ENCODE data around the gene BPI.
"Not testable (repeated sequence)": the region's sequence is repeated elsewhere in the genome, so short reads cannot be mapped to it uniquely, and the experiment has no call there.

The BPI gene

DNA sequence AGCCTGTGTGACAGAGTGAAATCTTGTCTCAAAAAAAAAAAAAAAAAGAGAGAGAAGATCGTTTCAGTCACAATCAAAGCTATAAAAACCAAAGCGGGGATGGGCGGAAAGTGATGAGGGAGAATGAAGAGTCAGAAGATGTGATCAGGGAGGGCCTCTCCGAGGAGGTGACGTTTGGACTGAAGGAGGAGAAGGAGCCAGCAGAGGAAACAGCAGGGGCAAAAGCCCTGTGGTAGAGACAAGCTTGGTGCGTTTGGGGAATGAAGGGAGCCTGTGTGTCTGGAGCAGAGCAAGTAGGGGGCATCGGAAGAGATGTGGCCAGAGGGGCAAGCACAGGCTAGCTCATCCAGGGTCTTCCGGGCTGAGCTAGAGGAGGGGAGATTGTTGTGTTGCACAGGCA is 27.9 kb downstream of the BPI start:
- no peak for DNase-seq (ENCODE audit: low read depth in 1 of 2, low spot score in 1 of 2)

DNA sequence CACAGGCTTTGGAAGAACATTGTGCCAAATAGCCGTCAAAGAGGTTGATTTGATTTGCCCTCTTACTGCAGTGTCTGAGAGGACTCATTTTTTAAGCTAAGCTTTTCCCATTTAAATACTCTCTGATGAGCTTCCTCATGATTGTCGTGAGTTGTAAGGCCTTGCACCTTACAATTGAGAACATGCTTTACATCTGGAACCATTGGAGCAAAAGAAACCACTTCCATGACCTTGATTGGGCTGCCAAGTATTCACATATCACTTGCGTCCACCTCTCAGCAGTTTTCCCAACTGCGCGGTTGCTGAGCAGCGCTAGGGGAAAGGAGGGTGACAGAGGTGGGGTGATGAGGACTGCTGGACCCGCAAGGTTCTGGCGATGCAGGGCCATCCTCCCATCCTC is 30.1 kb downstream of the BPI start:
- DNase-seq (ENCODE audit: low read depth in 1 of 2, low spot score in 1 of 2) = no peak

DNA sequence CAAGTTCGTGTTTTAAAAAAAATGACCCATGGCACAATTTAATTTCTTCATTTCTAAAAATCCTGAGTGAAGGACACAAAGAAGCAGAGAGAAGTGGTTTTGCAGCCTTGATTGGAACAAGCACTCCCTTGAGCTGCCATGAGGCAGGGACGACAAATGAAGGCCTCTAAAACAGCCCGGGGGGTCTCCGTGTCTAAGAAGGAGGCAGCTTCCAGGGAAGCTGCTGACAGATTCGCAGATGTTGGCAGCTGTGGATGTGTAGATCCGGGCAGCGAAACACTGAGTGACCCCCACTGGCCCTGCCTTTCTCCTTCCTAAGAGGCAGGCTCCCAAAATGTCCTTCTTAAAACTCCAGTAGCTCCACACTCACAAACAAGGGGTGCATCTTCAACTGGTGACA is 32.8 kb downstream of the BPI start:
- DNase-seq (ENCODE audit: low read depth in 1 of 2, low spot score in 1 of 2) = no peak

- DNase-seq (ENCODE audit: low read depth in 1 of 2, low spot score in 1 of 2) = no peak
Measured at GRCh38 chr20:38337561-38338140, 33.7 kb downstream of the BPI start.

DNA sequence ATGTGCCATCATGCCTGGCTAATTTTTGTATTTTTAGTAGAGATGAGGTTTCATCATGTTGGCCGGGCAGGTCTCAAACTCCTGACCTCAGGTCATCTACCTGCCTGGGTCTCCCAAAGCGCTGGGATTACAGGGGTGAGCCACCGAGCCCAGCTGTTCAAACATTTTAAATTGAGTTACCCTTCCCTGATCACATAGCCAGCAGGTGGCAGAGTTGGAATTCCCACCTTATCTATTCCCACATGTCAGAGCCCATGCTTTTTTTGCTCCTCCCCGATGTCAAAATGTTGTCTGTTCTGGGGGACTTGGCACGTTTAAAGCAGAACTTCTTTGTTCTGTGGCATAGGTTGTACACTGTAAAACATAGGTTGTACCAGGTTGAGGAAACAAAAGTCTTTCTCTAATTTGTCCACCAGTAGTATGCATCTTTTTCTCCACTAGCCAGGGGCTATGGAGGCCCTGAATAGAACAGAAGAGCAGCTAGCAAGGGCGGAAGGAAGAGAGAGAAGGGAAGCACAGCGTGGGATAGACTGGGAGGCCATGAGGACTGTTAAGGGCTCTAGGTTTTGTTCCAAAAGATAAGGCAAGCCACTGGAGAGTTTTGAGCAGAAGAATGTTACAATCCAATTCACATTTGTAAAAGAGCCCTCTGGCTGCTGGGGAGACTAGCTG is 35.0 kb downstream of the BPI start:
- no peak for DNase-seq (ENCODE audit: low read depth in 1 of 2, low spot score in 1 of 2)

DNA sequence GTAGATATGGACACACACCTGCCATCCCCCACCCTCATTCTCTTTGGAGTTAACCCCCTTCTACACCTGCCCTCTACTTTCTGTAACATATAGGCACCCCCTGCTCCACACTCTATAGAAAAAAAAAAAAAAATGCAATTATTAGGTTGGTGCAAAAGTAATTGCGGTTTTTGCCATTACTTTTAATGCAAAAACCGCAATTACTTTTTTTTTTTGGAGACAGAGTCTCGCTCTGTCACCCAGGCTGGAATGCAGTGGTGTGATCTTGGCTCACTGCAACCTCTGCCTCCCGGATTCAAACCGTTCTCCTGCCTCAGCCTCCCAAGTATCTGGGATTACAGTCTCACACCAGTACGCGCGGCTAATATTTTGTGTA is 35.6 kb downstream of the BPI start:
- DNase-seq (ENCODE audit: low read depth in 1 of 2, low spot score in 1 of 2) = not testable (repeated sequence)

GRCh38 chr20:38339997-38340396 is 36.0 kb downstream of the BPI start:
- DNase-seq (ENCODE audit: low read depth in 1 of 2, low spot score in 1 of 2) = no peak

DNA sequence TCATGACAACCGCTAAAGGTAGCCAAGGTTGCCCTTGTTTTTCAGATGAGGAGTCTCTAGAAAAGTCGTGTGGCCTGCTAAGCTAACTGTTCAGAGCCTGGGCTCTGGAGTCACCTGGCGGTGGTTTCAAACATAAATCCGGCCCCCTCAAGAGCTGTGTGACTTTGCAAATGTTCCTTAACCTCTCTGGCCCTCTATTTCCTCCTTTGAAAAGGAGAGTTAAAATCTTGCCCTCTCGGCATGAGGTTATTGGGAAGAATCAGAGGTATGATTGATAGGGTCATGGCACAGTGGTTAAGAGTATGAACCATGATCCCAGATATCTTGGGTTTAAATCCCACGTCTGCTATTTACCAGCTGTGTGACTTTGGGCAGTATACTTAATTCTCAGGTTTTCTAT is 36.7 kb downstream of the BPI start:
- DNase-seq (ENCODE audit: low read depth in 1 of 2, low spot score in 1 of 2) = no peak

- DNase-seq (ENCODE audit: low read depth in 1 of 2, low spot score in 1 of 2) = no peak
Measured at GRCh38 chr20:38342216-38342615, 38.3 kb downstream of the BPI start.

GRCh38 chr20:38342713-38343310 is 38.9 kb downstream of the BPI start:
- no peak for DNase-seq (ENCODE audit: low read depth in 1 of 2, low spot score in 1 of 2)

- no peak for DNase-seq (ENCODE audit: low read depth in 1 of 2, low spot score in 1 of 2)
Measured at GRCh38 chr20:38343311-38344106, 39.6 kb downstream of the BPI start.

- DNase-seq (ENCODE audit: low read depth in 1 of 2, low spot score in 1 of 2) = no peak
Measured at GRCh38 chr20:38344107-38344701, 40.2 kb downstream of the BPI start.

GRCh38 chr20:38345643-38346042 is 41.7 kb downstream of the BPI start:
- no peak for DNase-seq (ENCODE audit: low read depth in 1 of 2, low spot score in 1 of 2)

GRCh38 chr20:38346247-38346651 is 42.3 kb downstream of the BPI start, which contains the start of gene LBP:
LBP (plus strand) TSS chr20:38346482; CDS start chr20:38346517, 35 bp downstream.
- no peak for DNase-seq (ENCODE audit: low read depth in 1 of 2, low spot score in 1 of 2)

DNA sequence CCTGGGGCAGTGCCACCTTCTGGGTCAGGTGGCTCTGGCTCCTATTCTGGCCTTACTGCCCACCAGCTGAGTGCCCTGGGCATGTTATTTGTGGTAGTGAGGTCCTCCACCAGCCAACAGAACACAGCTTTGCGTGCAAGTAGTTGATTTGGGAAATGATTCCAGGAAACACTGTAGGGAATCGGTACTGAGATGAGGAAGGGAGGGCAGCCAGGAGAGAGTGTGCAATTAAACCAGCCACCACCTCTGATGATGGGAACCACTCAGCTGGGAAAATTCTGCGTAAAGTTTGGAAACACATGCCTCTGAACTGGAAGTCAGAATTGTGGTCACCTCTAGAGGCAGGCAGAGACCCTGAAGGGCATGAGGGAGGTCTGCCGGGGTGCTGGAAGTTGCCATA is 42.8 kb downstream of the BPI start:
- DNase-seq (ENCODE audit: low read depth in 1 of 2, low spot score in 1 of 2) = no peak

DNA sequence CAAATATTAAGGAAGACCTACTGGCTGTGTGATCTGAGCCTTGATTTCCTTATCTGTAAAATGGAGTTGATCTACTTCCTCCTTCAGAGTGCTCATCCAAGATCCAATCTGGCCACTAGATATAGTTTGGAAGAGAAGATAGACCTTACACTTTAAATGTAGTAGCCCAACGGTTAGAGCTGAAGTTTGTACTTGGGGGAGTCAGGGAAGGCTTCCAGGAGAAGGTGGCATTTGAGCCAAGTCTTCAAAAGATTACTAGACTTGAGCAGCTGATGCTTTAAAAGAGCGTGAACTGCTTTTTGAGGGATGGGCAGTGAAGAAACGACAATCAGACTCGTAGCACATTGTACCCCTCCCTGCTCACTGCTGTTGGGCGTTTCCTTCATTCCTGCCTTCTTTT is 45.9 kb downstream of the BPI start:
- no peak for DNase-seq (ENCODE audit: low read depth in 1 of 2, low spot score in 1 of 2)

- DNase-seq (ENCODE audit: low read depth in 1 of 2, low spot score in 1 of 2) = no peak
Measured at GRCh38 chr20:38350879-38351775, 47.2 kb downstream of the BPI start.

- no peak for DNase-seq (ENCODE audit: low read depth in 1 of 2, low spot score in 1 of 2)
Measured at GRCh38 chr20:38353316-38353715, 49.4 kb downstream of the BPI start.

GRCh38 chr20:38354227-38354626 is 50.3 kb downstream of the BPI start:
- no peak for DNase-seq (ENCODE audit: low read depth in 1 of 2, low spot score in 1 of 2)

DNA sequence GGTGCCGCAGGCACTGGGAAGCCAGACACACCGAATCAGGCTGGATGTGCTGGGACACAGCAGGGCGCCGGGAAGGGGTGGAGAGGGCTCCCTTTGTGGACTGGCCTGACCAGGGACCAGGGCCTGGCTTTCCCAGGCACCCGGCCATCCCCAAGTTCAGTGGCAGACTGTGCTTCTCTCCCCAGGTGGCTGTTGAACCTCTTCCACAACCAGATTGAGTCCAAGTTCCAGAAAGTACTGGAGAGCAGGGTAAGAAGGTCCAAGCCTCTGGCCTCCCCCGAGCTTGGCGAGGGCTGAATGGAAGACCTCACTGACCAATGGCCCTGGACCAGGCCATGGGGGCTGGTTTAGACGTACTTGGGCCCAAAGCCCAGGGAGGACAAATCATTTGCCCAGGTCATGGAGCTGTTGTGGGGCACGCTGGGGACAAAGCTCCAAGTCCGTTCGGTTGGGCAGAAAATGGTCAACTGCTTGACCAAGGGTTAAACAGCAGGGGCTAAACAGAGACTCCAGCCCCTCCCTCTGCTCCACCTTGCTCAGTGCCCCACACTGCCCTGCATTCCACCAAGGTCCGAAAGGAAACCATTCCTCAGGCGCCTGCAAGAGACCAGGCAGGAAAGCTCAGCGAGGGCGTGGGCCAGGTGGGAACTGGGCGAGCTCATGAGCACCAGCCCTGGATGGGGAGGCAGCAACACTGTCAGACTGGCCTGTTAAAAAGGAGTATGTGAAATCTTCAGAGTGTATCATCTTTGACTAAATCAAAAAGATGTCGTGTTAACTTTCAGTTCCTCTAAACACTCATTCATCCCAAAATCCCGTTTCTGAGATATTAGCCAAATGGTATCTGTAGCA is 51.4 kb downstream of the BPI start:
- no peak for DNase-seq (ENCODE audit: low read depth in 1 of 2, low spot score in 1 of 2)
